Measurements from ENCODE around the gene CAMKV. TPM values are rescaled to one million over a fixed set of nuclear protein-coding genes. Genes with fewer than 3 reads are reported as not detected.

Gene CAMKV
- total RNA-seq, 3 donors from 2014 or later (not counting 1 experiment from before 2014, with no cell fraction given) = not detected

DNA sequence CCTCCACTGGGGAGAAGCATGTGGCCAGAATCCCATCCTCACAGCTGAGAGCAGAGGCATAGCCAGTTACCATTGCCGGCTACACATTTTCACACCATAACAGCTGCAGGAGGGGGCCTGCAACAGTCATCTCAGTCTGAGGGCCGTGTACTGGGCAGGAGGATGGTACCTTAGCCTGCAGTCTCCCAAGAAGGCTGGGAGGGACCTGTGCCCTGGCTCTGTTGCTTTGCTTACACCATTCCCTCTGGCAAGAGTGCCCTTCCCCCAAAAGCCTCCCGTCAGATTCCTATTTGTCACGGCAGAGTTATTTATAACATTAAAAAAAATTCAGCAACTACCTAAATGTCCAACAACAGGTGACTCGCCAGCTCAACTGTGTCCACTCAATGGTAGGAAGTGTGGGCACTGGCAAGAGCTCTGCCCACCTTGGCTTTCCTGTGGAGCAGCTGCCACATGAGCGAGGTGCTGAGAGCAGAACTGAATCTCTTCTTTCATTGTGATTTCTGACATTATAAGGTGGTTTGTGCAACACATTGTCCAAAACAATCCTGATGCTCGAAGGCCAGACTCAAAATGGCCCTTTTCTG is 4.4 kb downstream of the CAMKV start:
- peaks cover 13% of the 10 kb centered on the region for H3K27me3 ChIP-seq (ENCODE audit: control insufficient read depth, insufficient read depth, low read length)

DNA sequence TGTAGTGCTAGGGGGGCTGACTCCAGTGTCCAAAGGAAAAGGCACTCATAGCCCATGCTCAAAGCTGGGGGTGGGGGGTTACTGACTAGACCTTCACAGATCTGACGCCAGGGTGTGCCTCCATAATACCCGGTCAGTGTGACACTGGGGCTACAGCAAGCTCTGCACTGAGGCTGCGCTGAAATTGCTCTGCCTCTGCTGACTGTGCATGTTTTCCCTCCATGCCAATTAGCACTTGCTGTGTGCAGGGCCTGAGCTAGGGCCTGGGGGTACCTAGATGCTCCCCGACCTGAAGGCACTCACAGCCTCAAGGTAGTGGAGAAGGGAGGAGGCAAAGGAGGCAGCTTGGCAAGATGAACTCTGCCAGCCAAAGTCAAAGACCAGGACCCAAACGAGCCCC is 5.2 kb downstream of the CAMKV start:
- intact Hi-C loops (cut with micrococcal nuclease) = no loop called here
- H3K27me3 ChIP-seq (ENCODE audit: control insufficient read depth, insufficient read depth, low read length) = peaks cover 9% of the 10 kb centered on the region
- TF ChIP-seq, protein P1, sequence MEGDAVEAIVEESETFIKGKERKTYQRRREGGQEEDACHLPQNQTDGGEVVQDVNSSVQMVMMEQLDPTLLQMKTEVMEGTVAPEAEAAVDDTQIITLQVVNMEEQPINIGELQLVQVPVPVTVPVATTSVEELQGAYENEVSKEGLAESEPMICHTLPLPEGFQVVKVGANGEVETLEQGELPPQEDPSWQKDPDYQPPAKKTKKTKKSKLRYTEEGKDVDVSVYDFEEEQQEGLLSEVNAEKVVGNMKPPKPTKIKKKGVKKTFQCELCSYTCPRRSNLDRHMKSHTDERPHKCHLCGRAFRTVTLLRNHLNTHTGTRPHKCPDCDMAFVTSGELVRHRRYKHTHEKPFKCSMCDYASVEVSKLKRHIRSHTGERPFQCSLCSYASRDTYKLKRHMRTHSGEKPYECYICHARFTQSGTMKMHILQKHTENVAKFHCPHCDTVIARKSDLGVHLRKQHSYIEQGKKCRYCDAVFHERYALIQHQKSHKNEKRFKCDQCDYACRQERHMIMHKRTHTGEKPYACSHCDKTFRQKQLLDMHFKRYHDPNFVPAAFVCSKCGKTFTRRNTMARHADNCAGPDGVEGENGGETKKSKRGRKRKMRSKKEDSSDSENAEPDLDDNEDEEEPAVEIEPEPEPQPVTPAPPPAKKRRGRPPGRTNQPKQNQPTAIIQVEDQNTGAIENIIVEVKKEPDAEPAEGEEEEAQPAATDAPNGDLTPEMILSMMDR (IDR thresholded peaks at IDR 0.05) = no peak
- peaks cover 5% of the 10 kb centered on the region for H3K9me3 ChIP-seq (ENCODE audit: control insufficient read depth, insufficient read depth, low read length)
- DNase-seq (no peak), ATAC-seq (no peak)
- Mint-ChIP-seq H3K9me3 (no peaks in the 10 kb centered on the region), H3K27ac (no peak overlapping the region), H3K4me1 (no peaks in the 10 kb centered on the region), H3K36me3 (no peaks in the 10 kb centered on the region), H3K4me3 (no peak overlapping the region), H3K27me3 (ENCODE audit: low read depth in 2 of 2) (peaks cover 23 to 32% of the 10 kb centered on the region in 2 donors)
- H3K4me3 ChIP-seq (ENCODE audit: low read length) = no peak overlapping the region
- H3K4me1 ChIP-seq (ENCODE audit: control insufficient read depth, insufficient read depth, low read length) = peaks cover 7% of the 10 kb centered on the region
- 67% methylated on average over 5 of the region's 5 CpGs for WGBS (ENCODE audit: insufficient coverage)
- no peaks in the 10 kb centered on the region for H3K36me3 ChIP-seq (ENCODE audit: control insufficient read depth, insufficient read depth, low read length)
- H3K27ac ChIP-seq (ENCODE audit: low read length) = no peak overlapping the region

More for the DNA sequence above, 4.4 kb downstream of the CAMKV start:
- TF ChIP-seq, protein P1 (IDR thresholded peaks at IDR 0.05) = no peak
- H3K27ac ChIP-seq (ENCODE audit: low read length) = no peak overlapping the region
- H3K4me1 ChIP-seq (ENCODE audit: control insufficient read depth, insufficient read depth, low read length) = peaks cover 12% of the 10 kb centered on the region
- H3K27ac Mint-ChIP-seq = no peak overlapping the region
- DNase-seq (no peak), ATAC-seq (no peak)
- peaks cover 27 to 32% of the 10 kb centered on the region in 2 donors for H3K27me3 Mint-ChIP-seq (ENCODE audit: low read depth in 2 of 2)
- H3K4me3 ChIP-seq (ENCODE audit: low read length) = no peak overlapping the region
- H3K4me3 Mint-ChIP-seq = no peak overlapping the region
- intact Hi-C loops (cut with micrococcal nuclease) = no loop called here
- H3K36me3 Mint-ChIP-seq = no peaks in the 10 kb centered on the region
- H3K9me3 Mint-ChIP-seq = no peaks in the 10 kb centered on the region
- H3K4me1 Mint-ChIP-seq = no peaks in the 10 kb centered on the region
- no peaks in the 10 kb centered on the region for H3K36me3 ChIP-seq (ENCODE audit: control insufficient read depth, insufficient read depth, low read length)
- H3K9me3 ChIP-seq (ENCODE audit: control insufficient read depth, insufficient read depth, low read length) = peaks cover 5% of the 10 kb centered on the region
- WGBS (ENCODE audit: insufficient coverage) = 64% methylated on average over 7 of the region's 7 CpGs

DNA sequence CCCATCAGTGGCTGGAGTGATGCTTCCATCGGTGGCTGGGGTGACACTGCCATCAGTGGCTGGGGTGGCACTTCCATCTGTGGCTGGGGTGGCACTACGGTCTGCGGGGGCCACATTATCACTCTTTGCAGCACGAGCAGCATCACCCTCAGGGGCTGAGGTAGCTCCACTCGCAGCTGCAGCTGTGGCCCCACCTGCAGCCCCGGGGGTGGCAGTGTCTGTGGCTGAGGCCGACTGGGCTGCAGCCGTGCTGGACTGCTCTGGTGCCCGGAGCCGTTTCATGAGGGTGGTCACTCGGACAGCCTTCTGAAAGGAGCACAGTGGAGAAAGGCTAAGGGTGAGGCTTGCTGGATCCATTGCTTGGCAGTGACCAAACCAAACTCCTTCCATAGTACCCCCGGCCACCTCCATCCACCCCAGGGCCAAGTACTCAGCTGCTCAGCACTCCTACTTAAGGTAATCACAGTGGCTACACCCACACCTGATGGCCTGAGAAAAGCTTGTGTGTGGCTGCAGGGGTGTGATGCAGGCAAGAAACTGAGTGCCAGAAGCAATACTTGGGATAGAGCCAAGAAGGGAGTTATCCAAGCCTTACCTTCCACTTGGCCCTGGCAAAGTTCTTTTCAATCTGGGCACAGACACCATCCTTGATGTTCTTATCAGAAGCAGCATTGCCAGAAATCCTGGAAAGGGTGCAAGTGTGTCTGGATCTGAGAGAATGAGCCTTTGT is 10.0 kb downstream of the CAMKV start:
- Histone ChIP-seq H3K27ac (ENCODE audit: low read length) (no peak overlapping the region), H3K9me3 (ENCODE audit: control insufficient read depth, insufficient read depth, low read length) (no peaks in the 10 kb centered on the region), H3K4me1 (ENCODE audit: control insufficient read depth, insufficient read depth, low read length) (peaks cover 14% of the 10 kb centered on the region), H3K4me3 (ENCODE audit: low read length) (no peak overlapping the region), H3K36me3 (ENCODE audit: control insufficient read depth, insufficient read depth, low read length) (no peaks in the 10 kb centered on the region), H3K27me3 (ENCODE audit: control insufficient read depth, insufficient read depth, low read length) (no peaks in the 10 kb centered on the region)
- H3K4me1 Mint-ChIP-seq = peaks cover 7 to 11% of the 10 kb centered on the region in 2 donors
- 86% methylated on average over 12 of the region's 12 CpGs for WGBS (ENCODE audit: insufficient coverage)
- H3K36me3 Mint-ChIP-seq = no peaks in the 10 kb centered on the region
- H3K27me3 Mint-ChIP-seq (ENCODE audit: low read depth in 2 of 2) = peaks cover 7 to 21% of the 10 kb centered on the region in 2 donors
- no peak overlapping the region for H3K27ac Mint-ChIP-seq
- no peak overlapping the region for H3K4me3 Mint-ChIP-seq
- intact Hi-C loops (cut with micrococcal nuclease) = loop anchor here (5.0 kb wide), 1 partner anchor 83 kb away; the partner anchor contains the start of gene RBM6
- no peak for DNase-seq
- no peak for ATAC-seq
- TF ChIP-seq, protein P1 (IDR thresholded peaks at IDR 0.05) = no peak
- H3K9me3 Mint-ChIP-seq = no peaks in the 10 kb centered on the region

All from natural killer cell (primary cell).